HG02610 (cell line): ENCODE measurements around the gene SHISA8.
A peak's percentile ranks its signal among the peaks of the same experiment; 100 is the strongest.
"Not testable (repeated sequence)": the region's sequence is repeated elsewhere in the genome, so short reads cannot be mapped to it uniquely, and the experiment has no call there.

Experiments used
- ATAC-seq: cut with Tn5 transposase; IDR thresholded peaks from one replicate; pipeline ENCODE4 v1.9.1; 2021; ENCODE audit warnings: mild to moderate bottlenecking, moderate library complexity; ENCODE audit not compliant: unreplicated experiment

The SHISA8 gene

GRCh38 chr22:41915035-41915785, at the start of gene SHISA8:
SHISA8 (minus strand) TSS chr22:41915074; CDS start chr22:41914667, 407 bp downstream.
- no peak for ATAC-seq

DNA sequence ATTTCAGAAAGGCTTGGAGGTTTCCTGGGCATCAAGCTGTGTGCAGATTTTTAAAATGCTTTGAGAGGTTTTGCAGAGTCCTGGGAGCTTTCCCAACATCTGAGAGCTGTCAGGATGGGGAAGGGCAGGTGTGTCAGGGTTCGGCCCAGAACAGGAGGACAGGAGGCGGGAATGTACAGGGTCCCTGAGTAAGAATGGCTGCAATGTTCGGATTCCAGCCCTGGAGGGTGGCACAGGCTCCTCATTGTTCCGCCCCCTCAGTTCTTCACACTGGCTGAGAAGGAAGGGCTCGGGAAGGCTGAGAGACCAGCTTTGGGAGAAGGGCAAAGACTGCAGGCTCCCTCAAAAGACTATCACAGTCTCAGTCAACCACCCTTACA, 49.2 kb upstream of the SHISA8 start:
- no peak for ATAC-seq

DNA sequence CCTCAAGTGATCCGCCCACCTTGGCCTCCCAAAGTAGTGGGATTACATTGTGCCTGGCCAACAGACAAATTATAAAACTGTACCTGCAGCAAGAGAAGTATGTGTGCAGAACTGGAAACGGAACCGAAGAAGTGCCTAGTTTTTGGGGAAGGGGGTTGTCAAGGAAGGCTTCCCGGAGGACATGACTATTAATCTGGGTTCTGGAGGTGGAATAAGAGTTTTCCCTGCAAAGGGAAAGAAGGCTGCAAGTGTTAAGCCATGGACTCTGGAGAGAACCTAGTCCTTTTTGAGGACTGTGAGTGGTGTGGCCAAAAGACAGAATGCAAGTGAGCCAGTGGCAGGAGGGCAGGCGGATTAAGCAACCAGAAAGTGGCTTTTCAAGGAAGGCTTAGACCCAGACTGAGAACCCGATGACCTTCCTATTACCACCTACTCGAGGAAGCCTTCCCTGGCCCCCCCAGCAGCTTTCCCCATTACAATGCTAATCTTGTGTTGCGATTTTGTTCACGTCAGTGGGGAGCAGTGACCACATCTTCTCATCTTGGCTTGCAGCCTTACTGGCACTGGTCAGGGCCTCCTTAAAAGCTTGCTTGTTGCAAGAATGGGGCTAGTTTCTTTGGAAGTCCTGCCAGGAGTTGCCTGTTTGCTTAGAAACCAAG, 48.7 kb upstream of the SHISA8 start:
- ATAC-seq: no peak

GRCh38 chr22:41957941-41958556, 43.2 kb upstream of the SHISA8 start:
- peak; percentile 8 for ATAC-seq

- no peak for ATAC-seq
These were observed 37.8 kb upstream of the SHISA8 start for GRCh38 chr22:41952713-41953112.

DNA sequence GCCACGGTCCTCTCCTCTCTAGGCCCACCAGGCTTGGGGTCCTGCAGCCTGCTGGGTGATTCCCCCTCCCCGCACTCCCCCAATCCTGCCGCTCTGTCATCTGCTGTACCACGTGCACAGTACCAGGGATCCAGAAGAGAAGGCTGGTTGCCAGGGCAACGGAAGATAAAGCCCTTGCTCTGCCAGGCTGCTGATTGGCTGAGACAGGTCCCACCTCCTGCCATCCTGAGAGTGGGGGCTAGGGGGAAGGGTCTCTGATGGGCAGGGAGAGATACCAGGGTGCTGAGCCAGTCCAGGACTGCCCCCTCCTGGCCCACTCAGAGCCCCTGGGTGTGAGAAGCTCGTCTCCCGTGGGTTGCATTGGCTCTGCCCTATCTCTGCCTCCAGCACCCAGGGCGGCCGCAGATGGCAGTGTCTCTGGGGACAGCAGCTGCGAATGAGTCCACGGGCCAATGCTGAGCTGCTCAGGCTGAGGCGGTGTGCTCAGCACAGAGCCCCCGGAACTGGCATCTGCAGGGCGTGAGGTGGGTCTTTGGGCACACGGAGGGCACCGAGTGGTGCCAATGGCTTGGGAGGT, 37.1 kb upstream of the SHISA8 start, which contains the start of gene SMIM45:
Gene SMIM45 (plus strand): TSS at position 253 of the 577 bp plus-strand sequence.
- ATAC-seq: no peak

- peak; percentile 18 for ATAC-seq
These were observed 34.6 kb upstream of the SHISA8 start for GRCh38 chr22:41949297-41949965.

- ATAC-seq: not testable (repeated sequence)
These were observed 34.0 kb upstream of the SHISA8 start for GRCh38 chr22:41948928-41949296.

- no peak for ATAC-seq
These were observed 33.3 kb upstream of the SHISA8 start for GRCh38 chr22:41948142-41948541.

- no peak for ATAC-seq
These were observed 32.7 kb upstream of the SHISA8 start for GRCh38 chr22:41947424-41948080.

DNA sequence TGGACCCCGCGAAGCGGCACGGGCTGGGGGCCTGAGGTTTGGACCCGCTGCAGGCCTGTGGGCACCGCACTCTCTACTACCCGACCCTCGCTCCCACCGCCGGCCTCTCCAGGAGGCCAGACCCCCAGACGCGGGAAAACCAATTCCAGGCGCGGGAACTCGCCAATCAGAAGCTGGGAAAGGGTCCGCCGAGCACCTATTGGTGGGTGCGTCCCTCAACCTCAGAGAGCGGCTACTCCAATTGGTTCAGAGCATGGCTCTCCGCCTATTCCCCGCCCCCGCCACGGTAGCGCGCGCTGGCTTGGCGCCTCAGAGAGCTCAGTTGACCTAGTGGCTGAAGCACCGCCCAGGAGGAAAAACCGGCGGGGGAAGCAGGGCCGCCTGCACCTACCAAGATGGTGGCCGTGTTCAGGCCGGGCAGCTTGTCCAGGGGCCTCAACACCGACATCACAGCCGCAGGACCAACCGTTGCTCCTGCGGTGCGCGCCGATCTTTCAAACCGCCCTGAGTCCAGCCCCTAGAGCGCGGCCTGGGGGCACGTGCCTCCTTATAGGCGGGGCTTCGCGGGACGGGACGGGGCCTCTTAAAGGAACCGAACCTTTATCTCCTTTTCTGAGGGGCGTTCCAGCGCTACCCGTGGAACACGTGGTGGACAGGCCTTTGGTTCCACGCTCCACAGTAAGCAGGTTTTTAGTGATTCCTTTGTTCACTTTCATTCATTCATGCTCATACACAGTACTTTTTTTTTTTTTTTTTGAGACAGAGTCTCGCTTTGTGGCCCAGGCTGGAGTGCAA, 32.0 kb upstream of the SHISA8 start, which contains the start of gene CENPM:
Gene CENPM (minus strand): TSS at position 524 of the 795 bp plus-strand sequence. CDS start 76 bp downstream, at position 448.
- ATAC-seq: peak; percentile 80

GRCh38 chr22:41943661-41944209, 28.9 kb upstream of the SHISA8 start:
- ATAC-seq: no peak

- ATAC-seq: peak; percentile 32
These were observed 26.2 kb upstream of the SHISA8 start for GRCh38 chr22:41940832-41941765.

DNA sequence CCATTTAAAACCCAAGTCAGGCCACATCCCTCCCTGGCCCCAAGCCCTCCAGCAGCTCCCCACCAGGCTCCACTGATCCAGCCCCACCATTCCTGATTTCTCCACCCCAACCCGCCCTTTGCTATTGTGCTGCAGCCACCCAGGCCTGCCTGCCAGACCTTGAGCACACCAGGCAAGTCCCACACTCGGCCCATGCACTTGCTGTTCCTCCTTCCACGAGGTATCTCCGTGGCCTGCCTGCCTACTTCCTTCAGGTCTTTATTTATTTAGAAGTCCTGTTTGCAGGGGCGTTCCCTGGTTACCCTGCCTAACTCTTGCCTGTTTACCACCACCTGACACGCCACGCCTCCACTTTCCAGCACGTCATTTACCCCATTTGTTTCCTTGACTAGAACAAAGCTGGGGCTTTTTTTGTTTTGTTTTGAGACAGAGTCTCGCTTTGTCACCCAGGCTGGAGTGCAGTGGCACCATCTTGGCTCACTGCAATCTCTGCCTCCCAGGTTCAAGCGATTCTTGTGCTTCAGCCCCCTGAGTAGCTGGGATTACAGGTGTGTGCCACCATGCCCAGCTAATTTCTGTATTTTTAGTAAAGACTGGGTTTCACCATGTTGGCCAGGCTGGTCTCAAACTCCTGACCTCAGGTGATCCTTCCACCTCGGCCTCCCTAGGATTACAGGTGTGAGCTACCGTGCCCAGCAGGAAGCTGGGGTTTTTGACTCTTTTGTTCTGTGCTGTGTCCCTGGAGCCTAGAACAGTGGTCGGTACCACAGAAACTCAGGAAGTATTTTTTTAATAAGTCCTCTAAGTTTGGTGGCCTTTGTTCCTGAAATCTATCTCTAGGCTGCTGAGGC, 25.3 kb upstream of the SHISA8 start:
- peak; percentile 43 for ATAC-seq

DNA sequence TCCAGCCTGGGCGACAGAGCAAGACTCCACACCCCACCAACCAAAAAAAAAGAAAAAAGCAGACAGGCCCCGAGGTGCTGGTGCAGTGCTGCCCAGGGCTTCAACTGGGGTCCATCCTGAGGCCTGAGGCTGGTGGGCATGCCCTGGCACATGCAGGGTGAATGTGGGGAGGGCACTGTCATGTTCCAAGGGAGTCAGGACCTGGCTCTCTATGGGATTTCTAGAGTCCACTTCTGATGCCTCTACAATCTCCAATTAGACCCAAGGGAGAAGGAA, 22.0 kb upstream of the SHISA8 start:
- ATAC-seq: no peak

DNA sequence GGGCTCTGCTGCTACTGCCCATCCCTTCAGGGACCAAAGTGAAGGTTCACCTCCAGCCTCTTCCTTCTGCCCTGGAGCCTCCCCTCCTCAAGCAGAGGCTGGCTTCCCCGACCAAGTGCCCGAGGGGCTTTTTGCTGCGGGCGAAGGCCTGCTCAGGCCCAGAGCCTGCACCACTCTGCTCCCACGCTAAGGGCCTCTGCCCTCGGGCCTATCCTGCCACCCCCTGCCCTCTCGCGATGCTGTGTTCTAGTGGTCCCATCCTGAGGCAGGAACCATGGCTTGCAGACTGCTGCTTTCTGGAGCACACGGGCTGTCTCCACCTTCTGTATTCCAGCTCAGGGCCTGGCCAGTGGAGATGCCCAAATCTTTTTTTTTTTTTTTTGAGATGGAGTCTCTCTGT, 20.6 kb upstream of the SHISA8 start:
- ATAC-seq: no peak

GRCh38 chr22:41935015-41935351, 20.1 kb upstream of the SHISA8 start:
- no peak for ATAC-seq
